ENCODE results near the gene DNAH12. TPM values are rescaled to one million over a fixed set of nuclear protein-coding genes. Genes with fewer than 3 reads are reported as not detected.

Gene DNAH12
- total and polyA plus RNA-seq, 2 of the 13 experiments (the other 11 are each of a cell fraction or from before 2014, with no cell fraction given): 0.11 TPM

DNA sequence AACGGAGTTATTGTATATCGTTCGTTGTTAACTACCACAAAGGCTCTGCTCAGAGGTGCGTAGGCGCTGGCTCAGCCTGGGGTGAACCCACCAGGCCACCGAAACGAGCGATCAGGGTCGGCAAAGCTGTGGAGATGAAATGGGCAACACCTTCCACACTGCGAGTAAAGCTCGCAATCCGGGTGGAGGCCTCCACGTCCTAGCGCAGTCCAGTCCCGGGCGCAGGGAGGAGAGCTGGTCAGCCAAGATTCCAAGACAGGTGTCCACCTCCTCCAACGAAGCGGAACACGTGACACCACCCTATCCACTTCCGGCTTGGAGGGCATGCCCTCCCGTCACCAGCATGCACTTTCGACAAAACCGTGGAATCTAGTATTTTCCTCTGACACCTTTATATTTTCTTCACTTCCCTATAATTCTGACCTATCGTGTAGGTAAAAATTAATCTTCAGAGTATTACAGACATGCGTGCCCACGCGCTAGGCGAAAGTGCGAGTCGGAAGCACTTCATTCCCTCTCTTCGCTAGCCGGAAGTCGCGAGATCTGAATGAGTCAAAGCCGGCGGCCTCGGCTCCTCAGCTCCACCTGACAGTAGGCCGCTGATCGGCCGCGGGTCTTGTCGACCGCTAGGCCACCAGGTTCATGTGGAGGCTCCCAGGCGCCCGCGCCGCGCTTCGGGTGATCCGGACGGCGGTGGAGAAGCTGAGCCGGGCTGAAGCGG is 11.8 kb upstream of the DNAH12 start, which contains the start of gene PDE12 (continued):
- TF ChIP-seq, protein P1, sequence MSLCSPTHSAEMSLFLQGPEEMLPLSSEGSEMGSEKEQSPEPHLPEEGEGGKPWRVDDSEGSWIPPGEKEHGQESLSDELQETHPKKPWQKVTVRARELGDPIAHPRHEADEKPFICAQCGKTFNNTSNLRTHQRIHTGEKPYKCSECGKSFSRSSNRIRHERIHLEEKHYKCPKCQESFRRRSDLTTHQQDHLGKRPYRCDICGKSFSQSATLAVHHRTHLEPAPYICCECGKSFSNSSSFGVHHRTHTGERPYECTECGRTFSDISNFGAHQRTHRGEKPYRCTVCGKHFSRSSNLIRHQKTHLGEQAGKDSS (CRISPR knock-in tag; IDR thresholded peaks at IDR 0.05; ENCODE audit: borderline replicate concordance, low read depth): peak; percentile 87
- TF ChIP-seq ZNF121 (CRISPR knock-in tag; IDR thresholded peaks at IDR 0.05) (0 out of 2 replicates have a peak, but pooled peaks have one; percentile 3), TEAD3 (CRISPR knock-in tag; optimal IDR thresholded peaks at IDR 0.05; ENCODE audit: borderline replicate concordance) (peak; percentile 86), NR3C1 (CRISPR knock-in tag; IDR thresholded peaks at IDR 0.05) (no peak), ZNF10 (CRISPR knock-in tag; IDR thresholded peaks at IDR 0.05; ENCODE audit: borderline replicate concordance, low read depth) (no peak), ZNF292 (CRISPR knock-in tag; IDR thresholded peaks at IDR 0.05; ENCODE audit: borderline replicate concordance, low read depth) (no peak), SP5 (CRISPR knock-in tag; IDR thresholded peaks at IDR 0.05; ENCODE audit: borderline replicate concordance, low read depth) (0 out of 2 replicates have a peak, but pooled peaks have one; percentile 11), FOXM1 (CRISPR knock-in tag; IDR thresholded peaks at IDR 0.05) (no peak), ZNF7 (CRISPR knock-in tag; IDR thresholded peaks at IDR 0.05) (no peak), PHB2 (IDR thresholded peaks at IDR 0.05; ENCODE audit: partially characterized antibody) (no peak), MLLT10 (CRISPR knock-in tag; IDR thresholded peaks at IDR 0.05) (no peak), ATAD3A (CRISPR knock-in tag; IDR thresholded peaks at IDR 0.05) (no peak), PAWR (CRISPR knock-in tag; IDR thresholded peaks at IDR 0.05; ENCODE audit: borderline replicate concordance) (no peak), RELA (CRISPR knock-in tag; IDR thresholded peaks at IDR 0.05) (no peak; the same call in 1 of the 2 replicates), TBX3 (IDR thresholded peaks at IDR 0.05; ENCODE audit: borderline replicate concordance) (no peak; the same call in 1 of the 2 replicates)
- TF ChIP-seq, protein P2, sequence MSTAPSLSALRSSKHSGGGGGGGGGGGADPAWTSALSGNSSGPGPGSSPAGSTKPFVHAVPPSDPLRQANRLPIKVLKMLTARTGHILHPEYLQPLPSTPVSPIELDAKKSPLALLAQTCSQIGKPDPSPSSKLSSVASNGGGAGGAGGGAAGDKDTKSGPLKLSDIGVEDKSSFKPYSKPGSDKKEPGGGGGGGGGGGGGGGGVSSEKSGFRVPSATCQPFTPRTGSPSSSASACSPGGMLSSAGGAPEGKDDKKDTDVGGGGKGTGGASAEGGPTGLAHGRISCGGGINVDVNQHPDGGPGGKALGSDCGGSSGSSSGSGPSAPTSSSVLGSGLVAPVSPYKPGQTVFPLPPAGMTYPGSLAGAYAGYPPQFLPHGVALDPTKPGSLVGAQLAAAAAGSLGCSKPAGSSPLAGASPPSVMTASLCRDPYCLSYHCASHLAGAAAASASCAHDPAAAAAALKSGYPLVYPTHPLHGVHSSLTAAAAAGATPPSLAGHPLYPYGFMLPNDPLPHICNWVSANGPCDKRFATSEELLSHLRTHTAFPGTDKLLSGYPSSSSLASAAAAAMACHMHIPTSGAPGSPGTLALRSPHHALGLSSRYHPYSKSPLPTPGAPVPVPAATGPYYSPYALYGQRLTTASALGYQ (CRISPR knock-in tag; IDR thresholded peaks at IDR 0.05): no peak; the same call in 1 of the 2 replicates
- TF ChIP-seq, protein P3, sequence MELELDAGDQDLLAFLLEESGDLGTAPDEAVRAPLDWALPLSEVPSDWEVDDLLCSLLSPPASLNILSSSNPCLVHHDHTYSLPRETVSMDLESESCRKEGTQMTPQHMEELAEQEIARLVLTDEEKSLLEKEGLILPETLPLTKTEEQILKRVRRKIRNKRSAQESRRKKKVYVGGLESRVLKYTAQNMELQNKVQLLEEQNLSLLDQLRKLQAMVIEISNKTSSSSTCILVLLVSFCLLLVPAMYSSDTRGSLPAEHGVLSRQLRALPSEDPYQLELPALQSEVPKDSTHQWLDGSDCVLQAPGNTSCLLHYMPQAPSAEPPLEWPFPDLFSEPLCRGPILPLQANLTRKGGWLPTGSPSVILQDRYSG (CRISPR knock-in tag; IDR thresholded peaks at IDR 0.05): no peak
- TF ChIP-seq, protein P4, sequence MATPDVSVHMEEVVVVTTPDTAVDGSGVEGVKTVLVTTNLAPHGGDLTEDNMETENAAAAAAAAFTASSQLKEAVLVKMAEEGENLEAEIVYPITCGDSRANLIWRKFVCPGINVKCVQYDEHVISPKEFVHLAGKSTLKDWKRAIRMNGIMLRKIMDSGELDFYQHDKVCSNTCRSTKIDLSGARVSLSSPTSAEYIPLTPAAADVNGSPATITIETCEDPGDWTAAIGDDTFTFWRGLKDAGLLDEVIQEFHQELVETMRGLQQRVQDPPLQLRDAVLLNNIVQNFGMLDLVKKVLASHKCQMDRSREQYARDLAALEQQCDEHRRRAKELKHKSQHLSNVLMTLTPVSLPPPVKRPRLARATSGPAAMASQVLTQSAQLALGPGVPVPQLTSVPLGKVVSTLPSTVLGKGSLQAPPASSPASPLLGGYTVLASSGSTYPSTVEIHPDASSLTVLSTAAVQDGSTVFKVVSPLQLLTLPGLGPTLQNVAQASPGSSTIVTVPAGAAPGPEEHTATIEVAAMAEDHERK (CRISPR knock-in tag; IDR thresholded peaks at IDR 0.05; ENCODE audit: low read depth): 0 out of 2 replicates have a peak, but pooled peaks have one; percentile 25

All from HepG2 (cell line).